Ishikawa (cell line): Measurements from ENCODE around the gene ELANE.

Source experiments
- CEBPB ChIP-seq: IDR thresholded peaks from 2 replicates; pipeline ENCODE4 v1.6.1; 2012
- EGR1 ChIP-seq: IDR thresholded peaks from 2 replicates; pipeline ENCODE4 v1.6.1; 2012
- EP300 ChIP-seq: IDR thresholded peaks from 2 replicates; pipeline ENCODE4 v1.6.1; 2012; ENCODE audit warnings: borderline replicate concordance
- MAX ChIP-seq: IDR thresholded peaks from 2 replicates; pipeline ENCODE4 v1.6.1; 2012
- REST ChIP-seq: IDR thresholded peaks from 2 replicates; pipeline ENCODE4 v1.6.1; 2012; ENCODE audit warnings: low read depth, mild to moderate bottlenecking
- TAF1 ChIP-seq: IDR thresholded peaks from 2 replicates; pipeline ENCODE4 v1.6.1; 2012; ENCODE audit warnings: low read depth, mild to moderate bottlenecking
- TCF12 ChIP-seq: IDR thresholded peaks from 2 replicates; pipeline ENCODE4 v1.6.1; 2012; ENCODE audit warnings: low read depth
- USF1 ChIP-seq: IDR thresholded peaks from 2 replicates; pipeline ENCODE4 v1.6.1; 2012
- YY1 ChIP-seq: IDR thresholded peaks from 2 replicates; pipeline ENCODE4 v1.6.1; 2012; ENCODE audit warnings: low read depth

- TF ChIP-seq YY1 (no peak), TAF1 (no peak), EGR1 (no peak), REST (no peak), EP300 (no peak), USF1 (no peak), TCF12 (no peak), MAX (no peak), CEBPB (no peak)
Measured at GRCh38 chr19:867855-868457, 15.9 kb downstream of the ELANE start.
